ENCODE measurements around the gene HCN1. TPM values are rescaled to one million over a fixed set of nuclear protein-coding genes. Genes with fewer than 3 reads are reported as not detected.
"Not testable (repeated sequence)": the region's sequence is repeated elsewhere in the genome, so short reads cannot be mapped to it uniquely, and the experiment has no call there.

The HCN1 gene
- total RNA-seq, 1 experiment from 2014 or later: 1.2 TPM

DNA sequence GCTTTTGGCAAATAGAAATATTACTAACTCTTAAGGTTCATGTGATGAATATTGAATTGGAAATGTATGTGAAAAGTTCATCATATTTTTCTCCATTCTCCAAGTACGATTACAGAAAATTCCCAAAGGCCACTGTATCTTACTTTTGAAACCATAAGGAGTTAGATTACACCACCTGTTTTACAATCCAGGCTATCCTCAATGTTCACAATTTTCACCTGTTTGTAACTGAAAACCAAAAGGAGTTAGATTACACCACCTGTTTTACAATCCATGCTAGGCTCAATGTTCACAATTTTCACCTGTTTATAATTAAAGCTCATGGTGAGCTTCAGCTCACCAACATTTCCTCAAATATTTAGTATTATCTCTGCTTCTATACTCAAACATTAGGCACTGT is 188.0 kb downstream of the HCN1 start:
- in situ Hi-C loops (cut with HindIII; ENCODE audit: low pct_unique_long_range_greater_than_20kb, low sequenced_read_pairs): no loop called here
- DNase-seq (ENCODE audit: low read depth, low spot score): no peak

DNA sequence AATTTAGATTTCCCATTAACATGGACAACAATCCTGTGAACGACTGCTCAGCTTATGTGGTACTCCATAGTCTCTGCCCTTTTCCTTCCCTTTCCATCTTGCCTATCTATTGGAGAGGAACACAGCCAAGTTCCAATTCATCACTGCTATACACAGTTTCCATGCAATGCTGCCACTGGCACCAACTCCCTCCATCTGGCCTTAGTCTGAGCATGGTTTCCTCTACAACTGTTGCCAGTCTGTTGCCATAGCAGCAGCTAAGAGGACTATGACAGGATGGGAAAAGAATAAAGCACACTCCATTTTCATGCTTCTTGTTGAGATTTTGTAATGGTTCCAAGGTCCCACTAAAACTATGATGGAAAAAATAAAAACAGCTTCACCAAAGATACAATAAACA is 189.0 kb downstream of the HCN1 start:
- in situ Hi-C loops (cut with HindIII; ENCODE audit: low pct_unique_long_range_greater_than_20kb, low sequenced_read_pairs): no loop called here
- no peak for DNase-seq (ENCODE audit: low read depth, low spot score)

GRCh38 chr5:45499006-45499405 is 197.2 kb downstream of the HCN1 start:
- in situ Hi-C loops (cut with HindIII; ENCODE audit: low pct_unique_long_range_greater_than_20kb, low sequenced_read_pairs); DNase-seq (ENCODE audit: low read depth, low spot score): not testable (repeated sequence)

GRCh38 chr5:45491368-45491767 is 204.8 kb downstream of the HCN1 start:
- in situ Hi-C loops (cut with HindIII; ENCODE audit: low pct_unique_long_range_greater_than_20kb, low sequenced_read_pairs): no loop called here
- no peak for DNase-seq (ENCODE audit: low read depth, low spot score)

GRCh38 chr5:45484781-45485180 is 211.4 kb downstream of the HCN1 start:
- DNase-seq (ENCODE audit: low read depth, low spot score): no peak
- in situ Hi-C loops (cut with HindIII; ENCODE audit: low pct_unique_long_range_greater_than_20kb, low sequenced_read_pairs): no loop called here

GRCh38 chr5:45454114-45454513 is 242.1 kb downstream of the HCN1 start:
- in situ Hi-C loops (cut with HindIII; ENCODE audit: low pct_unique_long_range_greater_than_20kb, low sequenced_read_pairs): no loop called here
- DNase-seq (ENCODE audit: low read depth, low spot score): peak; percentile 89

DNA sequence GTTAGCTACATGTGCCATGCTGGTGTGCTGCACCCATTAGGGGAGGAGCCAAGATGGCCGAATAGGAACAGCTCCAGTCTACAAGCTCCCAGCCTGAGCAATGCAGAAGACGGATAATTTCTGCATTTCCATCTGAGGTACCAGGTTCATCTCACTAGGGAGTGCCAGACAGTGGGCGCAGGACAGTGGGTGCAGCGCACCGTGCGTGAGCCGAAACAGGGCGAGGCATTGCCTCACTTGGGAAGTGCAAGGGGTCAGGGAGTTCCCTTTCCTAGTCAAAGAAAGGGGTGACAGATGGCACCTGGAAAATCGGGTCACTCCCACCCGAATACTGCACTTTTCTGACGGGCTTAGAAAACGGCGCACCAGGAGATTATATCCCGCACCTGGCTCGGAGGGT is 251.3 kb downstream of the HCN1 start:
- in situ Hi-C loops (cut with HindIII; ENCODE audit: low pct_unique_long_range_greater_than_20kb, low sequenced_read_pairs); DNase-seq (ENCODE audit: low read depth, low spot score): not testable (repeated sequence)

DNA sequence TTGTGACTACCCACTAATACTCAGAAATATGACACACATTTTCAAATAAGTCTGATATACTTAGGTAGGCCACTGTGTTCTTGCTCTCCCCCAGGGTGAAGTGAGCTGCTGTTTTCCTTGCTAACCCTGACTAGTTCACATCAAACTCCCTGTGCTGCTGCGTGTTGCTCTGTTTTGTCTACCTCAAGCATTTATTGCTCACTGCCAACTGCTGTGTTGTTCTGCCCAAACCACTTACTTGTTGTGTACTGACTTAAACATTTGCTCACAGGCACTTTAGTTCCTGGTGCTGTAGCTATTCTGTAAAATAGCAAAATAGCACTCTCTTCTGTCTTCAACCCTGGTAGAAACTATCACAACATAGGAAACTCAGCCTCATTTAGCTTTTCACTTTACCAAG is 255.7 kb downstream of the HCN1 start:
- DNase-seq (ENCODE audit: low read depth, low spot score): no peak
- in situ Hi-C loops (cut with HindIII; ENCODE audit: low pct_unique_long_range_greater_than_20kb, low sequenced_read_pairs): no loop called here

DNA sequence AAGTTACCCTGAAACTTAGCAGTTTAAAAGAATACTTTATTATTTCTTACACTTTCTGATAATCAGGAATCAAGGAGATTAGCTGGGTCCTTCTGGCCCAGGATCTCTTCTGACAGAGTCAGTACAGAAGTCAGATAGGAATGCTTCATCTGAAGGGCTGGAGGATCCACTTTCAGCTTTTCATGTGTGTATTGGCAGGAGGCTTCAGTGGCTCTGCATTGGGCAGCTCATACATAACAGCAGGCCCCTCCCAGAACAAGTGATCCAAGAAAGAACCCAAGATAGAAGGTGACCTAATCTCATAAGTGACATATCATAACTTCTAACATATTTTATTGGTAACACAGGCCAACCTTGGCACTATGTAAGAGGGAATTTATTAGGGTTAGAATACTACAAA is 258.4 kb downstream of the HCN1 start:
- in situ Hi-C loops (cut with HindIII; ENCODE audit: low pct_unique_long_range_greater_than_20kb, low sequenced_read_pairs): no loop called here
- no peak for DNase-seq (ENCODE audit: low read depth, low spot score)

GRCh38 chr5:45417285-45417998 is 278.7 kb downstream of the HCN1 start:
- no peak for DNase-seq (ENCODE audit: low read depth, low spot score)
- in situ Hi-C loops (cut with HindIII; ENCODE audit: low pct_unique_long_range_greater_than_20kb, low sequenced_read_pairs): no loop called here

DNA sequence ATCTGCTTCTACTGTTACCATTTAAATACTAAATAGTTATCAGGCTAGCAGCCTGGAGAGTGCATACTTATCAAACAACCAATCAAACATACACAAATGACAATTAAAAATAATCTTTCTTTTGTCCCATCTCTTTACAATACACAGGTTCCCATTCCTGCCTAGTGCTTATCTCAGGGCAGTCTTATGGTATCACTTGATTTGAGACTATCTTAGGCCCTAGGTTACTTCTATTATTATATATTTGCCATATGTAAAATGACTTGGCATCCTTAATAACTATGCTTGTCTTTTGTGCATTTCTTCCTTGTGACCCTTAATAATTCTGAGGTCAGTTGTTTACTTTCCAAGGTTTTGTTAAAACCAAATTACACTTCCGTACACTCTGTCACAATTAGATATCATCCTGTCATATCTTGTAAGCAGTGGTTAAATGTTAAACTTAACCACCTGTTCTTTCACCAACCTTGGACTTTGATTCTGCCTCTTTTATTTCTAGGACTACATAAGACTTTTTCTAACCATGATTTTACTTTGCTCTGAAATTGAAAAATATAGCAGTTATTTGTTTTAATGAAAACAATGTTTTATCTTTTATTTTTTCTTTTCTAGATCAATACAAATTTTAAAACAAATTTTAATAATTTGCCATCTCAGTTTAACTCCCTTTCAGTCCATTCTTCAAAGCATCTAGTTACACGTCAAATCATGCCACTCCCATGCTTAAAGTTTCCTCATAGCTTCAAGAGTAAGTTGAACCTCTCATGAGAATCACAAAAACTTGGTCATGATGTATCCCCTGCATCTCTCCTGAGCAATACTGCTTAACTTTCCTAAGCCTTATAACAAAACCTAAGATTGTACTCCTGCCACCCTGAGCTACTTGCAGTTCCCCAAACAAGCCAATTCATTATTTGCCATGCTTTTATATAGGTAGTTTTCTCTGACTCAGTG is 281.3 kb downstream of the HCN1 start:
- in situ Hi-C loops (cut with HindIII; ENCODE audit: low pct_unique_long_range_greater_than_20kb, low sequenced_read_pairs): no loop called here
- DNase-seq (ENCODE audit: low read depth, low spot score): no peak

GRCh38 chr5:45411971-45412612 is 284.1 kb downstream of the HCN1 start:
- no peak for DNase-seq (ENCODE audit: low read depth, low spot score)
- in situ Hi-C loops (cut with HindIII; ENCODE audit: low pct_unique_long_range_greater_than_20kb, low sequenced_read_pairs): no loop called here

- DNase-seq (ENCODE audit: low read depth, low spot score): no peak
- in situ Hi-C loops (cut with HindIII; ENCODE audit: low pct_unique_long_range_greater_than_20kb, low sequenced_read_pairs): no loop called here
These were observed 285.7 kb downstream of the HCN1 start for GRCh38 chr5:45410304-45410995.

- no peak for DNase-seq (ENCODE audit: low read depth, low spot score)
- in situ Hi-C loops (cut with HindIII; ENCODE audit: low pct_unique_long_range_greater_than_20kb, low sequenced_read_pairs): no loop called here
These were observed 288.1 kb downstream of the HCN1 start for GRCh38 chr5:45408067-45408466.

DNA sequence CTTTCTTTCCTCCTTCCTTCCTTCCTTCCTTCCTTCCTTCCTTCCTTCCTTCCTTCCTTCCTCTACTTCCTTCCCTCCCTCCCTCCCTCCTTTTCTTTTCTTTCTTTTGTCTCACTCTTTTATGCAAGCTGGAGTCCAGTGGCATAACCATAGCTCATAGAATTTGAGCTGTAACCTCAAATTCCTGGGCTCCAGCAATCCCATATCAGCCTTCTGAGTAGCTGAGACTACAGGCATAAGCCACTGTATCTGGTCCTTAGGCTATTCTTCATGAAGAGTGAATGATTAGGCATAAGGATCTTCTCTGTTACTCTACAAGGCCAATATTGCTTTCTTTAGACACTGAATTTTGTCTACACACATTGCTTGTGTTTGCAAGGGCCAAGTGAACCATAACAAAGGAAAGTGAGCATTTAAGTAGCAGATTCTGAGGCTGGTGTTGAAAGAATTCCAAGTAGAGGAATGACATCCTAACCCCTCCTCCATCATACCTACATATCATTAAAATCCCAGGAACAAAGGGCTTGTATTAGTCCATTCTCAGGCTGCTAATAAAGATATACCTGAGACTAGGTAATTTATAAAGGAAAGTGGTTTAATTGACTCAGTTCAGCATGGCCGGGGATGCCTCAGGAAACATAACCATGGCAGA is 293.2 kb downstream of the HCN1 start:
- no peak for DNase-seq (ENCODE audit: low read depth, low spot score)
- in situ Hi-C loops (cut with HindIII; ENCODE audit: low pct_unique_long_range_greater_than_20kb, low sequenced_read_pairs): no loop called here

DNA sequence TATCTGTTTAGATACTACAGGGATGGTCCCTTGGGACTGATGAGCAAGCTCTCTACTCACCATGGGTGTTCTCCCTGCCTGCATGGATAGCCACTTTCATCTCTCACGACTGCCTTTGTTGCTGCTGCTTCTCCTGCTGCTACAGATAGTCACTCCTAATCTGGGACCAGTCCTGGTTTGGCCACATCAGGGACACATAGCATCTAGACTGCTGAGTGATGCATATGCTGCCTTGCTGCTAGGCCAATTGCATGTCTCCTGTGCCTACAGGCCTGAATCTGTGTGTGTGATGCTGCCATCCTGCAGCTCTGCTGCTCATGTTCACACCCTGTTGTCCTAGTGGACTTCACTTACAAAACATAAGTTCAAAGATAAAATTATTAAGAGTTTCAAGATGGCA is 297.1 kb downstream of the HCN1 start:
- in situ Hi-C loops (cut with HindIII; ENCODE audit: low pct_unique_long_range_greater_than_20kb, low sequenced_read_pairs): no loop called here
- no peak for DNase-seq (ENCODE audit: low read depth, low spot score)

DNA sequence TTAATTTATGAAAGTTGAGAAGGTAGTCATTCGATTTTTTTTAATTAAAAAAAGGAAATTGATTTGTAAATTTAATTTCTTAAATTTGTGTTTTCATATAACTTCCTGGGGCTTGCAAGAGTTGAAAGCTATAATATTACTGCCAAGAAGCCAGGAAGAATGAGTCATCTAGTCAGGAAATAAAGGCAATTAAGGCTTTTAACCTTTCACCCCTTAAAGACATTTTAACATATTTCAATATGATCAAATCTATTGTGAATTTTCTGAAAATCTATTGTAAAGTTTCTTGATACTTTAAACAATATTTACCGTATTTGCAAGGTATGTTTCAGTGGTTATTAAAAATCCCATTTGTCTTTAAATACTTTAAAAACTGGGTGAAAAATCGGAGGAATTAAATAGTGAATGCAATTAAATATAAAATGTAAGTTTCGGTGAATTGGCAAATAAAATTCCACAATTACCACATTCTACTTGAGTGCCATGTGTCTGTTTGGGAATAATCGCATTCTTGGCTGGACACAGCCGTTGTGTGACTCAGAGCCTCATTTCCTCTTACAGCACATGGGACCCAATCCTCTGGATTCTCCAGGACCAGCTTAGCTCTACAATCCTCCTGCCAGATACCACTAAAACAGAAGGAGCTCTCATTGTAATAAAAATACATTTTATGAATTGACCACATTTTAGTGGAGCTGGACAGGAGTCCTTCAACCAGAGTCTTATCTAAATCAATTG is 310.7 kb downstream of the HCN1 start:
- DNase-seq (ENCODE audit: low read depth, low spot score): peak; percentile 49
- in situ Hi-C loops (cut with HindIII; ENCODE audit: low pct_unique_long_range_greater_than_20kb, low sequenced_read_pairs): no loop called here
